Kidney (tissue), 14 donors: Measurements from ENCODE around the gene HBS1L. TPM values are rescaled to one million over a fixed set of nuclear protein-coding genes. Genes with fewer than 3 reads are reported as not detected.
A peak's percentile ranks its signal among the peaks of the same experiment; 100 is the strongest.

ENCODE experiments used
- DNase-seq, 5 donors: peaks; one replicate each; pipeline ENCODE4 v3.0.0-alpha.2; 2013 to 2020
- FAIRE-seq: peaks from 2 replicates; lab custom pipeline; 2012; peaks lifted over from hg19 to GRCh38; lab: Jason Lieb, UNC
- H3K27ac ChIP-seq, 2 donors: one replicate each; pipeline ENCODE4 v1.7.0; 2013; ENCODE audit warnings: low read depth in 2 of 2, low read length in 2 of 2, inconsistent platforms in 1 of 2
- H3K27me3 ChIP-seq: one replicate; pipeline ENCODE4 v1.7.1; 2013; ENCODE audit warnings: low read length, inconsistent platforms; ENCODE audit not compliant: control insufficient read depth, insufficient read depth
- H3K36me3 ChIP-seq, 3 donors: one replicate each; pipeline versions ENCODE4 v1.7.0 to v1.7.1; 2013; ENCODE audit warnings: low read length in 3 of 3, control low read depth in 1 of 3, inconsistent platforms in 1 of 3; ENCODE audit not compliant: insufficient read depth in 3 of 3, control insufficient read depth in 2 of 3
- H3K4me1 ChIP-seq, 3 donors: one replicate each; pipeline versions ENCODE4 v1.7.0 to v1.7.1; 2013; ENCODE audit warnings: low read length in 3 of 3, inconsistent platforms in 1 of 3, low read depth in 1 of 3; ENCODE audit not compliant: control insufficient read depth in 2 of 3, insufficient read depth in 2 of 3
- H3K4me3 ChIP-seq, 3 donors: one replicate each; pipeline versions ENCODE4 v1.7.0 to v1.8.1; 2013; ENCODE audit warnings: low read length in 3 of 3, control low read depth in 1 of 3, inconsistent platforms in 1 of 3
- H3K9ac ChIP-seq, 3 donors: one replicate each; pipeline versions ENCODE4 v1.7.0 to v1.7.1; 2013; ENCODE audit warnings: low read length in 3 of 3, control low read depth in 1 of 3, inconsistent platforms in 1 of 3
- H3K9me3 ChIP-seq, 3 donors: one replicate each; pipeline versions ENCODE4 v1.7.0 to v1.7.1; 2013; ENCODE audit warnings: low read length in 3 of 3, control low read depth in 1 of 3, inconsistent platforms in 1 of 3; ENCODE audit not compliant: control insufficient read depth in 2 of 3, insufficient read depth in 1 of 3
- CTCF ChIP-seq: IDR thresholded peaks from 3 replicates; pipeline ENCODE4 v1.5.1; 2012; ENCODE audit warnings: mild to moderate bottlenecking, moderate library complexity, borderline replicate concordance; ENCODE audit not compliant: insufficient read depth; ENCODE audit errors: extremely low read depth
- intact Hi-C: fragments of 100-400 bp; cut with DNase I; formaldehyde crosslinking; loops from one replicate; pipeline ENCODE4 v1.11.1; 2022
- microRNA-seq: library from miRNA; unstranded; fragments of <30 nt; microRNA quantifications from one replicate; pipeline ENCODE4 v1.2.0, GENCODE V29; 2020
- polyA plus RNA-seq: library from polyadenylated mRNA; stranded (reverse); fragments of 350-450 nt; fragmentation: Illumina TruSeq; extraction: RNeasy Lipid Tissue Mini Kit (QIAGEN cat#74804); gene quantifications from one replicate; pipeline ENCODE4 v1.2.3, GENCODE V29; 2014; ENCODE audit warnings: low read depth, low replicate concordance; ENCODE audit not compliant: insufficient read depth
- total RNA-seq: library from RNA; stranded (reverse); fragmentation: NEBNext Ultra II Directional; extraction: Animal tissue kit (Norgen Biotek cat#: 25700); gene quantifications from one replicate; pipeline ENCODE4 v1.2.1, GENCODE V29; 2021
- donor health status: control.
- donor health status: control.
- donor health status: control.
- donor health status: control.
- donor health status: control.
- donor health status: DM: yes; HTN: yes; CAD: no.
- donor health status: Normal renal cell carcinoma (clear cell type).

Gene HBS1L
- total and polyA plus RNA-seq, 2 donors from 2014 or later: 21.0 to 59.1 TPM

- no peaks in the 10 kb centered on the region for H3K27me3 ChIP-seq
- H3K4me3 ChIP-seq: no peak overlapping the region
- no peak overlapping the region for H3K9ac ChIP-seq
- H3K27ac ChIP-seq: peak overlapping the region in 1 of 2 donors; percentile 1
- peak in 1 of 5 donors; percentile 7 for DNase-seq
- intact Hi-C loops: no loop called here
- H3K36me3 ChIP-seq: no peaks in the 10 kb centered on the region
- no peak for FAIRE-seq
- no peaks in the 10 kb centered on the region for H3K9me3 ChIP-seq
- TF ChIP-seq CTCF: no peak
- H3K4me1 ChIP-seq: peaks cover 0 to 5% (median 2%) of the 10 kb centered on the region in 3 donors
Measured at GRCh38 chr6:134910593-134910935, 144.1 kb downstream of the HBS1L start.

Small RNA genes lying within 50 kb of the gene (microRNA-seq; reads per million reads assigned to microRNA genes)
- not detected for gene MIR3662

Other genes with a start within 250 kb of the HBS1L start
- 11.2 TPM for gene ALDH8A1, start 104.7 kb downstream of the HBS1L start, total RNA-seq
- gene ALDH8A1, start 104.7 kb downstream of the HBS1L start, polyA plus RNA-seq: 56.7 TPM
- gene MYB, start 126.5 kb upstream of the HBS1L start, total RNA-seq: 1.3 TPM
- gene MYB, start 126.5 kb upstream of the HBS1L start, polyA plus RNA-seq: not detected